SIG-M5 (cell line): Measurements from ENCODE around the gene KRT75.

Source experiments
- DNase-seq: peaks from one replicate; lab custom pipeline; 2025; lab: John Stamatoyannopoulos, UW

KRT75 gene

DNA sequence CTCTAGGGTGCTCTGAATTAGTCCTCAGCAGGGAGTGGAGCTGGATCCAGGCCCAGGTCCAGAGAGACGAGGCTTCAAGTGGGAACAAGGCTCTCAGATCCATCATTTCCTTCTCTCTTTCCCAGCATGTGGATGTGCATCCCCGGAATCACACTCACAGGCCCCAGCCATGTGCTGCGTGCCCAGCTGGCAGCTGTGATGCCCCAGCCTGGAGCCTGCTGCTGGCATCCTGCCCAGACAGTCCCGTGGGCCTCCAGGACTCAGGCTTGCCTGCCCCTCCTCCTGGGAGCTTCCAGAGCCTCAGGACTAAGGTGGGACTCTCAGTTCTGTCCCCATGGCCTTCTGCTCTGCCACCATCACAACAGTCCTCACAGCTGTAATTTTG lies 42.6 kb downstream of the KRT75 start:
- no peak for DNase-seq

DNA sequence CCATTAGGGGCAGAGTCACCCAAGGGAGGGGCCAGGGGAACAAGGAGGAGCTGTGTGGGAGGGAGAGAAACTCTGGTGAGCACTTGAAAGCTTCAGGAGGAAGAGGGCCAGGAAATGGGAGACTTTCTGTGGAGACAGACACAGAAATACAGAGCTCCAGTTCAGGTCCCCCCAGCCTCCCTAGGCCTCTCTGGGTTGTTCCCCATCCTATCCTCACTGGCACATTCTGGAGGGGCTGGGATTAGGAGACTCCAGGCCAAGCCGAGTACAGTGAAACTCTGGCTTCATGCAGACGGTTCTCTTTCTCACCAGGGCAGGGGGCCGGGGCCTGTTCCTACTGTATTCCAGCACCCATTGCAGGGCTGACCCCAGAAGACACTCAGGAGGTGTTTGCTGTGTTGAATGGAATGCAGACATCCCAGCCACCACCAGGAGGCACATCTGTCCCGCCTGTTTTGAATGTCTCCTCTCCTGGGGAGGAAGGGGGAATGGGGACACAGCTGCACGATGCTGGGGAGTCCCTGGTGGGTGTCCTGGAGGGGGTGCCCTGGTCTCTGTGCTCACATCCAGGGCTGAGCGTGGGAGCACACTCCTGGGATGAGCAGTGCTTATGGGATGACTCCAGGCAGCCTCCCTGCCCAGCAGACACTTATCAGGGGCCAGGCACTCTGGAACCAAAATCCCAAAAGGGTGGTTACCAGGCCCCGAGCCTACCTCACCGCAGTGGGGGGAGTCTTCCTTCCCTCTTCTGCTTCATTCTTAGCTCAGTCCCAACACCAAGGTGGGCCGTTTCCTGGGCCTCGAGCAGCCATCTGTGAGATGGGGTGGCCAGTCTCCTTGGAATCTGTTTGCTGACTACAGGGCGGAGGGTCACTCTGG lies 43.2 kb downstream of the KRT75 start:
- DNase-seq = no peak

DNA sequence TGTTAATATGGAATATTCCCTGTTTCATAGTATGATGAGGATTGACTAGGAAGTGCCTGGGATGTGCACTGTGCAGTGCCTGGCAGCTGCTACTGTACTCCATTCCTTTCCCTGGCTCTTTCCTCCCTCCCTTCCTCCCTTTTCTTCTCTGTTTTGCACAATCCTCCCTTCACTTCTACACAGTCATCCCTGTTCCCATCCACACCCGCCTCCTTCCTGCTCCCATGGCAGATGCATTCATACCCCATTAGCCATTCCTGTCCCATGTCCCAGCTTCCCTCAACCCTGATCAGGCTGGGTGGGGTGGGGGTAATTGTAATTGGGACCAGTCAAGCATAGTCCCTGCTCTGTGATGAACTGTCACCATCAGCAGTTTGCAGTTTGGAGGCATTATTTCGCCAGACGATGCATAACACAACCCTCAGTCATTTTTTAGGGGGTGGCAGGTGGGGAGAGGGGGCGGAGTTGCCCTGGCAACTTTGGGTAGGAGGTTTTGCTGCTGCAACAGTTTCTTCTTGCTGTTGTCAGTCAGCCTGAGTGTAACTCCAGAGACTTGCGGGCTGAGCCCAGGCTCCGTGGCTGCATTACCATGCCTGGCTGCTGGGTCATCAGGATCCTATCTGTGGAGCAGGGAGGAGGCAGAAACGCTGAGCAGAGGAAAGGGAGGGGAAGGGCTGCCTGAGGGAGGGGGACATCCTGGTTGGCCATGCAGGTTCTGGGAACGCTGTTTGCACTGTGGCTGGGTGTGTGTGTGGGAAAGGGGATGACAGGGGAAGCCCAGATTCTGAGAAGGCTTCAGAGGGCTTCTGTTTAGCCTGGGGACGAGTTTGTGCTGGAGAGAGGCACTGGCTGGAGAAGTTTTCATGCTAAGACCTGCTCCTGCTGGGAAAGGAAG lies 44.6 kb downstream of the KRT75 start:
- DNase-seq = no peak

DNA sequence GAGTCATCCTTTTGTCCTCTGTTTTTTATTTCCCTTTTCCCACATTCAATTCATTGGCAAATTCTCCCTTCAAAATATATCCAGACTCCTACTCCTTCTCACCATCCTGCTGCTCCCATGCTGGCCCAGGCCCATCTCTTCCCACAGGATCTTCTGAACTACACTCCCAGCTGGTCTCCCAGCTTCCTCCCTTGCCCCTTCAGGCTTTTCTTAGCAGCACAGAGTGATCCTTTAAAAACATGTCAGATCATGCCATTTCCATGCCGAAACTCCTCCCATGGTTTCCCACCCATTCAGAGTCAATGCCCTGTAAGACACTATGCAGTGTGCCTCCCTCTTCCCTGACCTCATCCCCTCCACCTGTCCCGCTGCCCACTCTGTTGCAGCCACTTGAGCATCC lies 46.3 kb downstream of the KRT75 start:
- no peak for DNase-seq

DNA sequence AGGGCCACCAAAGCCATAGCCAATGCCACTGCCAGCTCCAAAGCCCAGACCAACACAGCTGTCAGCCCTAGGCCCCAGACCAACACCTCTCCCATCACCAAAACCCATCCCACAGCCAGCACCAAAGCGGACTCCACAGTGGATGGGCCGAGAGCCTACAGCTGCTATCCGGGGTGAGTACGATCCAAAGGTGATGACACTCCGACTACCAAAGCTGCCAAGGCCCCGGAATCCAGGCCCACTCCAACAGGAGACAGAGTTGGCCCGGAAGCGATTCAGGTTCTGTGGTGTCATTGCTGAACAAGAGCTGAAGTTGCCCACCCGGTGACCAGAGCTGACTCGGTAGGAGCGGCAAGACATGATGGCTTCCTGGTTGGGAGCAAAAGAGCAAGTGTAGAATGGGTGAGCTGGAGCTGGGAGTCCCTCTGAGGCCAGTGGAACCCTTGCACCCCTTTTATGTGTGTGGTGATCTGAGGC lies 48.9 kb downstream of the KRT75 start, which contains the start of gene KRT84:
Gene KRT84, minus strand, starts transcription at position 427 of the 477 bp plus-strand sequence. Its CDS starts 67 bp downstream, at position 360.
- no peak for DNase-seq

DNA sequence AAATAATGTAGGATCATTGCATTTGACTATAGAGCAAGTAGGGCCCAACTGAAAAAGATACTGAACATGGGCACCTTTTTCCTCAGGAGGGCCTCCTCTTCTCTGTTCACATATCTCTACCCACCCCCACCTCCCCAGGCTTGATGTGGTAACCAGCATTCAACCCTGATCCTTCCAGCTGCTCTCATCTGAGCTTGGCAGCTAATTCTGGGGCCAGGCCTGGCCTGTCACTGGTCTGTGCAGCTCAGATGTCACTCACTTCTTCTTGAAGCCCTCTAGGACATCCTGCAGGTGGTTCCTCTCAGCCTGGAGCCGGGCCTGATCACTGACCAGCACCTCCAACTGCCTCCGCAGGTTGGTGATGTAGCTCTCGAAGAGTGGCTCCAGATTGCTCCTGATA lies 50.8 kb downstream of the KRT75 start:
- DNase-seq = no peak

DNA sequence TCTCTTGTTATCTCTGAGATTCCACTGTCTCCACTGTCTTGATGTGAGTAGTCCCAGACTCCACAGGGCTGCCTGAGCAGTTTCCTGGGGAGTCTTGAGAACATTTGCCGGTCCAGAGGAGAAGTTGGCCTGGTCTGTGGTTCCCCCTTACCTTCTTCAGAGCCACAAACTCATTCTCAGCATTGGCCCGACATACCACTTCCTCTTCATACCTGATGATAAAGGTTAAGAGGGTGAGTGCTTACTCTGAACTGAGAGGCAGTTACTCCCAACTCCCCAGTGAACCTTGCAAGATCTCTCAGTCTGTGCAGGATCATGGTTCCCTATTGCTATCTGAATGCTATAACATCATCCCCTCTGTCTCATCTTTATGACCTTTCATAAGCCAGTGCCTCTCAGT lies 51.3 kb downstream of the KRT75 start:
- no peak for DNase-seq

DNA sequence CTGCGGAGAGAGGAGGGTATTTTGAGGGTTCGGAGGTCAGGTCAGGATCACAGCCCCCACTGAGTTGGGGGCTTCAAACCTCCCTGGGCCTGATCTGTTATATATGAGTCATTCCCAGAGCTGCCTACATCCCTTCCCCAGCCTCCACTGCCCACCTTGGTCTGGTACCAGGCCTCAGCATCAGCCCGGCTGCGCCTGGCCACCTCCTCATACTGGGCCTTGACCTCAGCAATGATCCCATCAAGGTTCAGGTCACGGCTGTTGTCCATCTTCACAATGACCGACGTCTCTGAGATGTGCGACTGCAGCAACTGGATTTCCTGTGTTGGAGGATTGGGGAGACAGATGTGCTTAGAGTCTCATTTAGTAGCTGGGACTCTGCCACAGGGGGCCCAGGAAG lies 53.0 kb downstream of the KRT75 start:
- no peak for DNase-seq

DNA sequence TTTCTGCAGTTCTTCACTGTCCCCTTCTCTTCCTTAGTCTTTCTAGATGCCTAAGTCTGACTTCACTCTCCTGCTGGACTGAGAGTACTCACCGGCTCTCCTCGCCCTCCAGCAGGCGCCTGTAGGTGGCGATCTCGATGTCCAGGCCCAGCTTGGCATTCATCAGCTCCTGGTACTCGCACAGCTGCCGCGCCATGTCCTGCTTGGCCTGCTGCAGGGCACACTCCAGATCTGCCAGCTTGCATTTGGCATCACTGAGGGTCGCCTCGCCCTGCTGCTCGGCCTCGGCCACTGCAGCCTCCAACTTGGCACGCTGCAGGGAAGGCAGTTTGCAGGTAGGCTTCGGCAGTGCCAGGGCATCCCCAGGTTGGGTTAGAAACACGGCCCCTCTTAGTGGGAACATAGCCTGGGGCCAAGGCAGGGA lies 53.9 kb downstream of the KRT75 start:
- DNase-seq = no peak

DNA sequence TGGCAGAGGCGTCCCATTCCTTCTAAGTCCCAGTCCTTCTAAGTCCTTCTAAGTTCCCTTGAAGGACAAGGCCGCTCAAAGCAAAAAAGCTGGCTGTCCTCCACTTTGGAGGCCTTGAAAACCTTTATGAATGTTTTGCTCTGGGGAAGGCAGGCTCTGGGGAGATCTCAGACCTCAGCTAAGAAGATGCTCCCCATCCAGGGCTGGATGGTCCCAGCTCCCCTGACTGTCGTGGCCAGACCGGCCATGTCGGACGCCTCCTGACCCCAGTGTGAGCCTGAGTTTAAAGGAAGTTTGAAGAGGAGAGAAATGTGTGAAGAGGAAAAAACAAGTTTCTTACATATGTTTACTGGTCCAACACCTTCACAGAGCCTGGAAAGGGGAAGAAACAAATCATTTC lies 54.6 kb downstream of the KRT75 start:
- DNase-seq = no peak

DNA sequence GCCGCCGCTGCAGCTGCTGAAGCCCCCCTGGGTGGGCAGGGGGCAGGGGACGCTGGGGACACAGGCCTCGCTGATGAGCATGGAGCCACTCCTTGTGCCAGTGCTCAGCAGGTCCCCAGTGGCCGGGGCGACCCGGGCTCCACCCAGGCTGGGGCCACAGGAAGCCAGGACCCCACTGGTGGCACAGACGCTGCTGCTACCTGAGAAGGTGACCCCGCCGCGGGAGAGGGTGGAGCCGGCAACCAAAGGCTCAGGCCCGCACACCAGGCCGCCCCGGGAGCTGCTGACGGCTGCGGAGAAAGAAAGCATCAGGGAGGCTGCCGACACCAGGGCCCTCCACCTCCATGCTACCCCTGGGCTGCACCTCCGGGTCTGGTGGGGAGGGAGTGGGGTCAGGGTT lies 56.1 kb downstream of the KRT75 start:
- no peak for DNase-seq

DNA sequence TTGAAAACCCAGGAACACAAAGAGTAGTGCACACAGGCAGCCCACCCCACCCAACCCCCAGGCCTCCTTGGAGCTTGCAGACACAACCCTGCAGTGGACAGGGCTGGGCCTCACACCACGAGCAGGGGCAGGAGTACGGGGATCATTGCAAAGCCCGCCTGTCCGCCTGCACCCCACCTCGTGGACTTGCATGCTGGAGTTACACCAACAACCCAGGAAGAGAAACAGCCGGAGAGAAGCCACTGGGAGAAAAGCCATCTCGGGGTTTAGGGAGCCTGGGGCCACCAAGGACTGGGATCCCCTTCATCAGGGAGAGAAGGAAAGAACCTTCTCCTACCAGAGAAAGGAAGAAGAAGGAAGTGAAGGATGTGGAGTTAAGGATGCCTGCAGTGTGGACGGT lies 56.9 kb downstream of the KRT75 start:
- no peak for DNase-seq
